Keratinocyte (primary cell): ENCODE data around the gene PRRC1. TPM values are rescaled to one million over a fixed set of nuclear protein-coding genes. Genes with fewer than 3 reads are reported as not detected.

ENCODE experiments used
- DNase-seq: peaks from one replicate; pipeline ENCODE4 v3.0.0-alpha.2; 2011; ENCODE audit warnings: low read depth, missing footprints, low spot score
- FAIRE-seq: peaks from 2 replicates; lab custom pipeline; 2011; peaks lifted over from hg19 to GRCh38; lab: Jason Lieb, UNC
- H2AFZ ChIP-seq: 2 replicates; pipeline ENCODE4 v1.6.0; 2012; ENCODE audit warnings: low read length, control low read depth, inconsistent platforms; ENCODE audit not compliant: control insufficient read depth
- H3K27ac ChIP-seq: 2 replicates; pipeline ENCODE4 v1.5.1; 2011; ENCODE audit warnings: low read length; ENCODE audit not compliant: control insufficient read depth, insufficient read depth
- H3K27me3 ChIP-seq: 3 replicates; pipeline ENCODE4 v1.6.0; 2011; ENCODE audit warnings: low read length; ENCODE audit not compliant: control insufficient read depth, insufficient read depth; ENCODE audit errors: extremely low read depth
- H3K36me3 ChIP-seq, 2 experiments: 2 replicates in 1 of 2; 3 replicates in 1 of 2; pipeline ENCODE4 v1.5.1; 2011; ENCODE audit warnings: low read length in 2 of 2, mild to moderate bottlenecking in 1 of 2; ENCODE audit not compliant: control insufficient read depth in 2 of 2, insufficient read depth in 2 of 2; ENCODE audit errors: extremely low read depth in 1 of 2
- H3K4me1 ChIP-seq: 3 replicates; pipeline ENCODE4 v1.5.1; 2011; ENCODE audit warnings: low read length; ENCODE audit not compliant: control insufficient read depth, insufficient read depth; ENCODE audit errors: extremely low read depth
- H3K4me2 ChIP-seq: 3 replicates; pipeline ENCODE4 v1.6.0; 2011; ENCODE audit warnings: low read depth, low read length; ENCODE audit not compliant: control insufficient read depth, insufficient read depth; ENCODE audit errors: extremely low read depth
- H3K4me3 ChIP-seq, 3 experiments: fragments of 200-600 bp in 1 of 3; sonication (generic) in 1 of 3; 2 replicates in 2 of 3; 3 replicates in 1 of 3; pipeline ENCODE4 v1.5.1; 2011 to 2016; ENCODE audit warnings: low read length in 3 of 3, mild to moderate bottlenecking in 3 of 3, control low read depth in 2 of 3, inconsistent platforms in 1 of 3, low read depth in 1 of 3, mixed read lengths in 1 of 3, mixed run types in 1 of 3, moderate library complexity in 1 of 3; ENCODE audit not compliant: control insufficient read depth in 2 of 3, insufficient read depth in 2 of 3; ENCODE audit errors: extremely low read depth in 1 of 3
- H3K79me2 ChIP-seq: 2 replicates; pipeline ENCODE4 v1.6.0; 2012; ENCODE audit warnings: low read length; ENCODE audit not compliant: control insufficient read depth, insufficient read depth
- H3K9ac ChIP-seq: 3 replicates; pipeline ENCODE4 v1.6.0; 2011; ENCODE audit warnings: low read length; ENCODE audit not compliant: control insufficient read depth, insufficient read depth; ENCODE audit errors: extremely low read depth
- H3K9me1 ChIP-seq: 3 replicates; pipeline ENCODE4 v1.6.0; 2011; ENCODE audit warnings: low read length; ENCODE audit not compliant: control insufficient read depth, insufficient read depth; ENCODE audit errors: extremely low read depth
- H3K9me3 ChIP-seq: 2 replicates; pipeline ENCODE4 v1.5.1; 2012; ENCODE audit warnings: low read depth, low read length; ENCODE audit not compliant: control insufficient read depth
- H4K20me1 ChIP-seq: 3 replicates; pipeline ENCODE4 v1.6.0; 2011; ENCODE audit warnings: low read length; ENCODE audit not compliant: control insufficient read depth, insufficient read depth; ENCODE audit errors: extremely low read depth
- EZH2 ChIP-seq: IDR thresholded peaks from one replicate; pipeline ENCODE4 v1.6.1; 2012; ENCODE audit warnings: inconsistent platforms, mild to moderate bottlenecking, low read length, moderate library complexity
- dilution Hi-C: fragments of 300-500 bp; cut with MboI; formaldehyde crosslinking; loops from one replicate; pipeline ENCODE4 v1.7.0; 2020; ENCODE audit warnings: low sequenced_read_pairs; ENCODE audit not compliant: extremely low pct_ligation_motif_present
- polyA minus RNA-seq, 3 experiments: library from RNA; depleted of rRNA, polyadenylated mRNA; stranded (reverse); fragments of >200 nt; gene quantifications; 1 replicate in 1 of 3; 2 replicates in 1 of 3; 3 replicates in 1 of 3; pipeline ENCODE4 v1.2.3, GENCODE V29; 2011
- polyA plus RNA-seq, 5 experiments: library from polyadenylated mRNA; depleted of rRNA in 3 of 5; stranded (reverse) in 3 of 5; stranded (forward) in 1 of 5; unstranded in 1 of 5; fragments of >200 nt; gene quantifications; 1 replicate in 1 of 5; 2 replicates in 3 of 5; 3 replicates in 1 of 5; pipeline versions ENCODE4 v1.2.1 to v1.2.3, GENCODE V29; 2011 to 2012; ENCODE audit warnings: missing spikeins in 2 of 5, low read depth in 1 of 5, low replicate concordance in 1 of 5
- TF ChIP-seq, protein P1 (sequence below), 3 experiments: IDR thresholded peaks in 1 of 3; conservative IDR thresholded peaks in 1 of 3; optimal IDR thresholded peaks in 1 of 3; 2 replicates in 2 of 3; 3 replicates in 1 of 3; pipeline versions ENCODE3 to v1.5.1; 2011; ENCODE audit warnings: low read length in 3 of 3, mild to moderate bottlenecking in 3 of 3, moderate library complexity in 2 of 3, control low read depth in 1 of 3, inconsistent platforms in 1 of 3; ENCODE audit not compliant: insufficient read depth in 2 of 3; ENCODE audit errors: extremely low read depth in 1 of 3

The PRRC1 gene
- 38.1 to 63.1 TPM (median 48.6 TPM) in 3 replicates for polyA plus RNA-seq
- 18.6 TPM for polyA plus RNA-seq (2011; ENCODE audit: low read depth)
- polyA plus RNA-seq (2011; cell fraction: cytosol; rRNA removed) = 27.6 and 39.7 TPM in 2 replicates
- 49.0 and 58.6 TPM in 2 replicates for polyA plus RNA-seq (2011; cell fraction: nucleus; rRNA removed)
- 22.9 and 38.1 TPM in 2 replicates for polyA plus RNA-seq (2012; ENCODE audit: low replicate concordance)
- 64.6 to 107 TPM (median 96.3 TPM) in 3 replicates for polyA minus RNA-seq
- 33.0 TPM for polyA minus RNA-seq (2011; cell fraction: cytosol; rRNA and poly(A)+ RNA removed)
- 38.9 and 74.4 TPM in 2 replicates for polyA minus RNA-seq (2011; cell fraction: nucleus; rRNA and poly(A)+ RNA removed)

DNA sequence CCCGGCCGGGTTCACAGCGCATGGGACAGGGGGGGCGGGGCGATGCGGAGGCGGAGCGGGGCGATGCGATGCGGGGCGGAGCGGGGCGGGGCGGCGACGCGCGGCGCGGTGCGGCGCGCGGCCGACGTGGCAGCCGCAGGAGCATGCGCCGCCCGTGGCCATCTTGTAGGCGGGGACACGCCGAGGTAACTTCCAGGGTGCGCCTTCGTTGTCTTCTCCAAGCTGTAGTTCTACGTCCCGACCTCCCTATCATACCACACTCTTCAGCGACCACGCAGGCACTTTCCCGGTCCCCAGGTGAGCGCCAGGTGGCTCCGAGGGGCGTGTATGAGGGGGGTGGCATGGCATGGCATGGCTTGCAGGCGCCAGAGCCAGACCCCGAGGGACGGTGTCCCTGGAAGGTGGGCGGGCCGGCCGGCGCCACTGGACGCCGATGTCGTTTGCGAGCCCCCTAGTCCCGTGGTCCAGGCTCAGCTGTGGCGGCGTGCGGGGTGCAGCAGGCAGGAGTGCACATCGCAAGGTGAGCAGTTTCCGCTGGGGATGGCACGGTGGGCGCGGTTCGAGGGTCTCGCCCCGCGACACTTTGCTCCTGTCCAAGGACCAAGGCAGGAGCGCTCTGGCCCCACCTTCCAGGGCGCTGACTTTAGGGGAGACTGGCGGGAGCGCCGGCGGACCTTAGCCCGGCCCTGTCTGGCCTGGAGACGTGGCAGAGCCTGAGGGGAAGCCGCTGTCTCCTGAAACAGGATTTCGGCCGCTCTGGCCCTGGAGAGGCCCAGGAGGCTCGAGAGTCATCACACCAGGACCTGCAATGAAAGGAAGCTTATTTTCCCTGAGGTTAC is at the start of gene PRRC1:
Gene PRRC1 (plus strand): TSS at position 161 of the 839 bp plus-strand sequence. CDS start 5,840 bp downstream, outside the sequence.
- Histone ChIP-seq H3K27ac (peak within 1 kb of the TSS; percentile 89), H3K4me1 (peaks cover 10% of the 10 kb centered on the region), H3K4me3 (peak within 1 kb of the TSS; percentile 96 to 100 (median 97)), H3K27me3 (no peaks in the 10 kb centered on the region), H3K9me1 (no peaks in the 10 kb centered on the region), H3K4me2 (peak within 1 kb of the TSS; percentile 90), H3K9ac (peak within 1 kb of the TSS; percentile 97), H3K36me3 (peaks cover 0 to 9% of the 10 kb centered on the region in 2 experiments), H4K20me1 (no peaks in the 10 kb centered on the region), H3K9me3 (peaks cover 3% of the 10 kb centered on the region), H3K79me2 (peaks cover 51% of the 10 kb centered on the region), H2AFZ (peak within 1 kb of the TSS; percentile 98)
- DNase-seq = peak; percentile 50
- FAIRE-seq = no peak
- dilution Hi-C loops = no loop called here
- no peak for TF ChIP-seq EZH2
- TF ChIP-seq, protein P1, sequence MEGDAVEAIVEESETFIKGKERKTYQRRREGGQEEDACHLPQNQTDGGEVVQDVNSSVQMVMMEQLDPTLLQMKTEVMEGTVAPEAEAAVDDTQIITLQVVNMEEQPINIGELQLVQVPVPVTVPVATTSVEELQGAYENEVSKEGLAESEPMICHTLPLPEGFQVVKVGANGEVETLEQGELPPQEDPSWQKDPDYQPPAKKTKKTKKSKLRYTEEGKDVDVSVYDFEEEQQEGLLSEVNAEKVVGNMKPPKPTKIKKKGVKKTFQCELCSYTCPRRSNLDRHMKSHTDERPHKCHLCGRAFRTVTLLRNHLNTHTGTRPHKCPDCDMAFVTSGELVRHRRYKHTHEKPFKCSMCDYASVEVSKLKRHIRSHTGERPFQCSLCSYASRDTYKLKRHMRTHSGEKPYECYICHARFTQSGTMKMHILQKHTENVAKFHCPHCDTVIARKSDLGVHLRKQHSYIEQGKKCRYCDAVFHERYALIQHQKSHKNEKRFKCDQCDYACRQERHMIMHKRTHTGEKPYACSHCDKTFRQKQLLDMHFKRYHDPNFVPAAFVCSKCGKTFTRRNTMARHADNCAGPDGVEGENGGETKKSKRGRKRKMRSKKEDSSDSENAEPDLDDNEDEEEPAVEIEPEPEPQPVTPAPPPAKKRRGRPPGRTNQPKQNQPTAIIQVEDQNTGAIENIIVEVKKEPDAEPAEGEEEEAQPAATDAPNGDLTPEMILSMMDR (optimal IDR thresholded peaks at IDR 0.05 in 1 of 3, IDR thresholded peaks at IDR 0.05 in 1 of 3, conservative IDR thresholded peaks at IDR 0.05 in 1 of 3; ENCODE audit: extremely low read depth in 1 of 3, insufficient read depth in 2 of 3, low read length in 3 of 3) = no peak

DNA sequence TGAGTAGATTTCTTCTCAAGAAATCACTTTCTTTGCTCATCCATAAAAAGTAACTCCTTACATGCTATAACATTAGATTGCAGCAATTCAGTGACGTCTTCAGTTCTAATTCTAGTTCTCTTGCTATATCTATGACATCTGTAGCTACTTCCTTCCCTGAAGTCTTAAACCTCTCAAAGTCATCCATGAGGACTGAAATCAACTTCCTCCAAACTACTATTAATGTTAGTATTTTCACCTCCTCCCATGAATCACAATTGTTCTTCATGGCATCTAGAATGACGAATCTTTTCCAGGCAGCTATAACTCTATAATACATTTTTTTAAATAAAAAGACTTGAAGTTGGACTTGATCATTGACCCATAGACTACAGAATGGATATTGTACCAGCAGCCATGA is 46.2 kb upstream of the PRRC1 start:
- Histone ChIP-seq H3K4me2 (no peak overlapping the region), H3K27me3 (no peaks in the 10 kb centered on the region), H4K20me1 (no peaks in the 10 kb centered on the region), H3K9me1 (no peaks in the 10 kb centered on the region), H3K9ac (no peak overlapping the region), H3K4me1 (no peaks in the 10 kb centered on the region), H3K79me2 (no peaks in the 10 kb centered on the region), H2AFZ (no peak overlapping the region), H3K9me3 (no peaks in the 10 kb centered on the region), H3K4me3 (no peak overlapping the region), H3K36me3 (no peaks in the 10 kb centered on the region), H3K27ac (no peak overlapping the region)
- dilution Hi-C loops = no loop called here
- no peak for TF ChIP-seq EZH2
- TF ChIP-seq, protein P1 (optimal IDR thresholded peaks at IDR 0.05 in 1 of 3, IDR thresholded peaks at IDR 0.05 in 1 of 3, conservative IDR thresholded peaks at IDR 0.05 in 1 of 3; ENCODE audit: extremely low read depth in 1 of 3, insufficient read depth in 2 of 3, low read length in 3 of 3) = no peak
- DNase-seq (no peak), FAIRE-seq (no peak)
